Measurements from ENCODE around the gene SOX30.

Gene SOX30

GRCh38 chr5:157584628-157585027 is 67.6 kb downstream of the SOX30 start:
- Histone ChIP-seq H3K4me3 (no peak overlapping the region), H3K27ac (no peak overlapping the region)

GRCh38 chr5:157582731-157583620 is 69.3 kb downstream of the SOX30 start:
- H3K27ac ChIP-seq = no peak overlapping the region
- no peak overlapping the region for H3K4me3 ChIP-seq

DNA sequence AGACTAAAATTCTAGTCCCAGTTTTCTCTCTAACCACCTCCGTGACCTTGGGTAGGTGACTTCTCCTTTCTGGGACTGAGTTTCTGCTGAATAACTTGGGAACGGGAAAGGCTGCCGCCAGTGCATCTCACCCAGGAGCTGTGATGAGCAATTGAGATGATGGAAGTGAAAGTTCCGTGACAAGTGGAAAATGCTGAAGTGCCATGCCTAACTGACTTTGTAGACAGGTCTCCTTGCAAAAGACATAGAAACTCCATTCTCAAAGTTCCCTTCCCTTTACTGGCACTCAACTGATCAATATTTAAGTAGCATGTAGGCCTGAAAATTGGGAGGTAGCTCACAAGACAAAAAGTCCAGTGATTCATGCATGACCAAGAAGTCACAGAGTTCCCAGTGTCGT is 70.3 kb downstream of the SOX30 start:
- Histone ChIP-seq H3K4me3 (no peak overlapping the region), H3K27ac (no peak overlapping the region)

GRCh38 chr5:157578079-157578780 is 74.0 kb downstream of the SOX30 start:
- Histone ChIP-seq H3K4me3 (no peak overlapping the region), H3K27ac (no peak overlapping the region)

DNA sequence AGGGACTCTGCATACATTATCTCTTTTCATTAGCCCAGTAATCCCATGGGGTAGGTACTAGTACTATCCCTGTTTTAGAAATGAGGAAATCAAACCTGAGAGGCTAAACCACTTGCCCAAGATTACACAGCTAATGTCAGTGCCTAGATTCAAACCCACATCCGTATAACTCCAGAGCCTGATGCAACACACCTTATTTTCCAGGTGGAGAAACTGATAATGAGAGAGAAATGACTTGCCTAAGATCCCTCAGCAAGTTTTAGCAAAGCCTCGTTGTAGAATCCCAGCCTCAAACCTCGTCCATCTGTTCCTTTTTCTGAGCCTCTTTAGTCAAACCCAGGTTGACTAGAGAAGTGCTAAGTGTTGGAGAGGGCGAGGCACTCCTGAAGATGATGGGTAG is 75.6 kb downstream of the SOX30 start:
- no peak overlapping the region for H3K27ac ChIP-seq
- H3K4me3 ChIP-seq = no peak overlapping the region
